Head of caudate nucleus (tissue), 42 donors: ENCODE results near the gene PLOD3.

Experiments used
- DNase-seq, 42 donors: peaks; one replicate each; pipeline versions ENCODE4 v3.0.0 to v3.0.0-alpha.2; 2020 to 2021; ENCODE audit warnings: mixed read lengths in 7 of 42
- intact Hi-C: fragments of 100-400 bp; cut with DNase I; formaldehyde crosslinking; loops from one replicate; pipeline ENCODE4 v1.15.0; 2022

Gene PLOD3

GRCh38 chr7:101240226-101241014, 23.0 kb upstream of the PLOD3 start:
- no peak for DNase-seq
- intact Hi-C loops, result no loop called here

- no peak for DNase-seq
- intact Hi-C loops, result no loop called here
Measured at GRCh38 chr7:101239951-101240220, 22.5 kb upstream of the PLOD3 start.

DNA sequence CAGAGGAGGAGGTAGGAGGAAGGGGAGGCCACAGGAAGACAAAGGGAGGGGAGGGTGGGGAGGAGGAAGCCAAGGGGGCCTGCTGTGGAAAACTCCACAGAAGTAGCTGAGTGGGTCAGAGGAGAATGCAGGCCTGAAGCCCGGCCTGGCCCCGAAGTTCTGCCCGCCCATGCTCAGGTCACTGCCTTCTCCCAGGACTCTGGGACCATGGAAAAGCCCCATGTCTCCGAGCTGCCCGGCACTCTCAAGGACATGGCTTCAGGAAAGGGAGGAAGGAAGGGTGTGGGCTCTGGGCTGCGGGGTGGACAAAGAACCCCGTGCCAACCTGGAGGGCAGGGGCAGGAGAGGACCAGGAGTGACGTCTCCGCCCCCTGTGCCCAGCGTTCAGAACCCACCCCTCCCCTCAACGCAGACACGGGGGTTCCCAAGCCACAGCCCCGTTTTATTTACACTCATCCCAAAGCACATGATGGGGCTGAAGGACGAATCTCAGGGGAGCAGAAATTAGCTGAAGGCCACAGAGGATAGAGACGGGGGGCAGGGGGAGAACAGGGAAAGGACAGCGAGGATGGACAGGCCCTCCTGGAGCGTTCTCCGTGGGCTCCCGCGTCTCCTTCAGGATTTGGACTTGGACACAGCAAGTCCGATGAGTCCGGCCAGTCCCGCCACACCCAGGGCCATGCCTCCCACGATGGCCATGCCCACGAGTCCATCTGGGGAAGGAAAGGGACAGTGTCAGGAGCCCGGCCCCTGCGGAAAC, 22.0 kb upstream of the PLOD3 start:
- intact Hi-C loops, result no loop called here
- DNase-seq, result no peak

GRCh38 chr7:101238226-101239182, 21.1 kb upstream of the PLOD3 start:
- DNase-seq, result no peak
- intact Hi-C loops, result no loop called here

DNA sequence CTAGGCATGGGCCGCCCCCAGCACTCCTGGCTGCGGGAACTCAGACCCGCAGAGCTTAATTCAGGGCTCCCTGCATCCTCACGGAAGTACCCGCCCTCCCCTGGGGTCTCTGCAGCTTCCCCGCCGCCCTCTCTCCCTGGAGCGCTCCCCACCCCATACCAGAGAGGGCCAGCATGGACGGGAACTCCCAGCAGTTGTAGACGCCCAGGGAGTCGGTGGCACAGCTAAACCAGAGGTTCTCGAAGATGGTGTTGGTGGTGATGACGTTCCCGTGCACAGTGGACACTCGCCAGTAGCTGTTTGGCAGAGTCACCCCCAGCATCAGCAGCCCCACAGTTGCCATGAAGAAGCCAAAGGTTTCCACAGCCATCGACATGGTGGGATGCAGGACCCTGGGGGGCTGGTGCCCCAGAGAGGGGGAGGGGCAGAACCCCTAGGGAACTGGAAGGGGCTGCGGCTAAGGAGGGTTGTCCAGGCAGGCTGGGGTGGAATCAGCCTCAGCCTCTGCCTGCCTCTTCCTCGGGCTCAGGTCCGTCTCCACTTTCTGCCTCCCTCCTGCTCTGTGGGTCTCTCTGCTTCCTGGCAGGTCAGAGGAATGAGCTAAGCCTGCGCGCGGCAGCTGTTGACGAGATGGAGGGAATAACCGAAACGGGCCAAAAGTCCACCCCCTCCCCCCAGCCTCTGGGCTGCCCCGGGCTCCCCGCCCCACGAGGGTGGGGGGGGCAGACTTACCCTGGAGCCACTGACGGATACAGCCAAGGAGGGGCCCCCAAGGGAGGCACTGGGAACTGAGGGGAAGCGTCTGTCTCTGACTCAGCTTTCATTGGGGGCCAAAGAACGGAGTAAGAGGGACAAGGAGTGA, 20.1 kb upstream of the PLOD3 start, which contains the start of gene CLDN15:
TSS of gene CLDN15 (minus strand) at position 597 of the 862 bp plus-strand sequence. CDS start at position 376, 221 bp downstream.
- intact Hi-C loops, result no loop called here
- DNase-seq, result peak in 1 of 42 donors; percentile 45

GRCh38 chr7:101236292-101236835, 19.0 kb upstream of the PLOD3 start:
- DNase-seq, result no peak
- intact Hi-C loops, result no loop called here

GRCh38 chr7:101235522-101235921, 18.1 kb upstream of the PLOD3 start:
- DNase-seq, result no peak
- intact Hi-C loops, result no loop called here

DNA sequence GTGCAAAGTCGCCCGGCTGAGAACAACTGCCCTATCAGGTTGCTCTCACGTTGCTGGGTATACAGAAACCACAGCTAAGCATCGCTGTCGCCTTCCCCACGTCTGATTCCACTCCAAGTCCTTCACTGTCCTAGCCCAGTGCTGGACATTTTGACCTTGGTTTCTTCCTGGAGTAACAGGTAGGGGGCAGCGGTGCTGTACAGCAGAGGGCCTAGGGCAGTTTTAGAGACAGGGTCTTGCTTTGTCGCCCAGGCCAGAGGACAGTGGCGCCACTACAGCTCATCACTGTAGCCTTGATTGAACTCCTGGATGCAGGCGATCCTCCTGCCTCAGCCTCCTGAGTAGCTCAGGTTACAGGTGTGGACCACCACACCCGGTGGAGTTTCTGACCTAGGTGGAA, 17.7 kb upstream of the PLOD3 start:
- DNase-seq, result peak in 1 of 42 donors; percentile 60
- intact Hi-C loops, result no loop called here

DNA sequence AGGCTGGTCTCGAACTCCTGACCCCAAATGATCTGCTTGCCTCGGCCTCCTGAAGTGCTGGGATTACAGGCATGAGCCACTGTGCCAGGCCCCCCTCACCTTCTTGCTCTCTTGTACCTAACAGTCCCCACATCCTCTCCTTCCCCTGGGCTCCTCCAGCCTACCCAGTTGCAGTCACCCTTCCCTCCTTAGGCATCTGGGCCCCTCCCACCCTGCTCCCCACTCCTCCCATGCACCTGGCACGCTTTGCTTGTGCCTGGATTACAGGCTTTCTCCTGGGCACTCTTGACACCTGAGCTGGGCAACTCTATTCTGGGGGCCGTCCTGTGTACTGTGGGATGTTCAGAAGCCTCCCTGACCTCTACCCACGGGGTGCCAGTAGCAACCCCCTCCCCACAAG, 17.3 kb upstream of the PLOD3 start:
- intact Hi-C loops, result no loop called here
- DNase-seq, result no peak

GRCh38 chr7:101233907-101234547, 16.6 kb upstream of the PLOD3 start:
- intact Hi-C loops, result no loop called here
- DNase-seq, result no peak

DNA sequence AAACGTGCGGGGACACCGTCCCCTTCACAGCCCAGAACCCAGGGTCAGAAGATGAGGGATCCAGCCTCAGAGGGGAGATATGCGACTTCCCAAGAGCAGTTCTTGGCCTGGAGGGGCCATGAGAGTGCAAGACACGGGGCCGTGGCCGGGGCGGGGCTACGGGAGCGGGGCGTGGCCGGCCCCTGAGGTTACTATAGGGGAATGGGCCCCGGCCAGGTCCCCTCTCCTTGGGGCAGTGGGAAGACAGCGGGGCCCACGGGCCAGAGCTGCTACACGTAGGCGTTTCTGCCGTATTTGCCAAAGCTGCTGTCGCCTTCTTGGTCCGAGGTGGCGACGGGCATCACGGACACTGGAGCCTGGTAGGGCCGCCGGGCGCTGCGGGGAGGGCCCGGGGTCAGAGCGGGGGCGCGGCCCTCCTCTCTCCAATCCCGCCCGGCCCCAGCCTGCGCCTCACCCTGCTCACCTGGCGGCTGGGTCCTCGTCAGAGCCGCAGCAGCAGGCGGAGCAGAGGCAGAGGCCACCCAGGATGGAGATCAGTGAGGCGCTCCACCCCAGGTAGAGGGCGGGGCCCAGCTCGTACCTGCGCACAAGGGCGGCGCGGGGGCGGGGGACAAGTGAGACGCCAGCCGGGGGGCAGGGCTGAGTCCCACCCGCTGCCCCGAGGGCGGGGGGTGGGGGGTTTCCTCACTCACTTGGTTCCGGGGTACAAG, 14.9 kb upstream of the PLOD3 start:
- intact Hi-C loops, result no loop called here
- peak; percentile 57 to 92 (median 79) for DNase-seq

DNA sequence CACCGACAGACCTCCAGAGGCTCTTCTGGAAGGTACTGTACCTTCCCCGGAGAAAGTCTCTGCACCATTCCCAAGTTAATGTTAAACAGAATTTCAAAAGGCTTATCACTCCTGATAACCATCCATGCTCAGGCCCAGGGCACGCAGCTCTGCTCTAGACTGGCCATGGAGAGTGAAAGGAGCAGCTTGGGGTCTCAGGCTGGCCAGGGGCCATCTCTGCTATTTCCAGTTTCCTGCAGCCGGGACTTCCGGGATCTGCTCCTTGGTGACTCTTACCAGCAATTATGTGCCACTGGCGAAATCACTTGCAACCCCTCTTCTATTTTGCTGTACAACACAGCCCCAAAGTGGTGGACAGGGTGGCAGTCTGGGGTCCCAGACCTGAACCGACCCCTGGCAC, 14.3 kb upstream of the PLOD3 start:
- intact Hi-C loops, result no loop called here

GRCh38 chr7:101226721-101227120, 9.3 kb upstream of the PLOD3 start:
- DNase-seq, result no peak
- intact Hi-C loops, result no loop called here

More for the DNA sequence above, 14.3 kb upstream of the PLOD3 start:
- no peak for DNase-seq

- no peak for DNase-seq
- intact Hi-C loops, result no loop called here
Measured at GRCh38 chr7:101225650-101226049, 8.3 kb upstream of the PLOD3 start.

DNA sequence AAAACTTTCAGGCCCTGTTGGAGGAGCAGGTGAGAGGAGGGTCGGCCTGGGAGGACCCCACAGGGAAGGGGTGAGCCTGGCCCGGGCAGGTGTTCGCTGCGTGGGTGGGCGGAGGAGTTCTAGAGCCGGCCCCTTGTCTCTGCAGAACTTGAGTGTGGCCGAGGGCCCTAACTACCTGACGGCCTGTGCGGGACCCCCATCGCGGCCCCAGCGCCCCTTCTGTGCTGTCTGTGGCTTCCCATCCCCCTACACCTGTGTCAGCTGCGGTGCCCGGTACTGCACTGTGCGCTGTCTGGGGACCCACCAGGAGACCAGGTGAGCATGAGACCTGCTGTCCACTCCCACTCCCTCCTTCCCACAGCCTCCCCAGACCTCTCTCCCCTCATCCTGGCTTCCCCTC, 6.1 kb upstream of the PLOD3 start:
- intact Hi-C loops, result no loop called here
- no peak for DNase-seq

DNA sequence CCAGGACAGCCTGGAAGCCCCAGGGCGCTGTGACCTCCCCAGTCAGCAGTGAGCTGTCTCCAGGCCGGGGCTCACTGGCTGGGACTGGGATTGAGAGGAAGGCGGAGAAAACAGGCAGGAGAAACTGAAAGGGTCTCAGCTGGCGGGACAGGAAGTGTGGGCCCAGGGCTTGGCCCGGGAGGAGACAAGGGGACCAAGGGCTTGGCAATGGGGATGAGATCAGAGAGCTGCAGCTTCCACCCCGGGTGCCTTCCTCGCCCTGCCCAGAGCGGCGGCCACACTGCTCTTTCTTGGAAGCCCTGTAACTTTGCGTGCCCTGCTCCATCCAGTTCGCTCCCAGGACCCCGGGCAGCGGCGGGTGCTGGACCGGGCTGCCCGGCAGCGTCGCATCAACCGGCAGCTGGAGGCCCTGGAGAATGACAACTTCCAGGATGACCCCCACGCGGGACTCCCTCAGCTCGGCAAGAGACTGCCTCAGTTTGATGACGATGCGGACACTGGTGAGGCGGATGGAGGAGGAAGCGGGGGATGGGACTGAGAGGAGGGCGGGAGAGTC, 5.0 kb upstream of the PLOD3 start:
- intact Hi-C loops, result no loop called here
- DNase-seq, result no peak

GRCh38 chr7:101220295-101220694, 2.9 kb upstream of the PLOD3 start:
- intact Hi-C loops, result no loop called here
- no peak for DNase-seq
